Caco-2 (cell line): ENCODE data around the gene FGF14. TPM values are rescaled to one million over a fixed set of nuclear protein-coding genes. Genes with fewer than 3 reads are reported as not detected.

Experiments
- BruUV-seq: library from RNA; stranded (reverse); fragments of 400-500 nt; replicated peaks from 2 replicates; lab custom pipeline; 2021; lab: Mats Ljungman, UMichigan
- CTCF ChIA-PET: fragments of 300-600 bp; sonication (Branson Sonifier 250); formaldehyde crosslinking; loops from one replicate; lab custom pipeline; 2022; ENCODE audit warnings: antibody characterized with exemption; lab: Charles Lee
- POLR2A ChIA-PET: fragments of 300-600 bp; sonication (Branson Sonifier 250); formaldehyde crosslinking; loops from one replicate; lab custom pipeline; 2022; ENCODE audit warnings: antibody characterized with exemption; lab: Charles Lee
- DNase-seq, 2 experiments: peaks; one replicate each; pipeline versions ENCODE4 v3.0.0 to v3.0.0-alpha.2; 2020 to 2022
- H3K27me3 ChIP-seq: replicated peaks from 2 replicates; pipeline ENCODE4 v1.6.0; 2011; ENCODE audit warnings: low read length; ENCODE audit not compliant: control insufficient read depth, insufficient read depth
- H3K36me3 ChIP-seq: 2 replicates; pipeline ENCODE4 v1.5.1; 2011; ENCODE audit warnings: low read length; ENCODE audit not compliant: control insufficient read depth, insufficient read depth
- H3K4me1 ChIP-seq: fragments of 250-450 bp; sonication (Bioruptor Pico); 2 replicates; pipeline ENCODE4 v1.5.1; 2020; ENCODE audit warnings: mild to moderate bottlenecking
- H3K4me3 ChIP-seq: 2 replicates; pipeline ENCODE4 v1.5.1; 2011; ENCODE audit warnings: low read depth, mild to moderate bottlenecking, control low read depth, low read length
- H3K9me3 ChIP-seq: fragments of 250-450 bp; sonication (Bioruptor Pico); 2 replicates; pipeline ENCODE4 v1.5.1; 2020; ENCODE audit warnings: mild to moderate bottlenecking, moderate library complexity
- H3K27ac Mint-ChIP-seq: one replicate; pipeline ENCODE4 v1.8.0; 2022; ENCODE audit warnings: mixed read lengths; ENCODE audit not compliant: unreplicated experiment
- H3K27me3 Mint-ChIP-seq: one replicate; pipeline ENCODE4 v1.8.0; 2022; ENCODE audit warnings: mixed read lengths; ENCODE audit not compliant: insufficient read depth, unreplicated experiment
- H3K36me3 Mint-ChIP-seq: one replicate; pipeline ENCODE4 v1.8.0; 2022; ENCODE audit warnings: mild to moderate bottlenecking, mixed read lengths; ENCODE audit not compliant: insufficient read depth, unreplicated experiment
- H3K4me1 Mint-ChIP-seq: one replicate; pipeline ENCODE4 v1.8.0; 2022; ENCODE audit warnings: low read depth, mixed read lengths; ENCODE audit not compliant: unreplicated experiment
- H3K4me3 Mint-ChIP-seq: one replicate; pipeline ENCODE4 v1.8.0; 2022; ENCODE audit warnings: mild to moderate bottlenecking, moderate library complexity, mixed read lengths; ENCODE audit not compliant: unreplicated experiment
- H3K9me3 Mint-ChIP-seq: one replicate; pipeline ENCODE4 v1.8.0; 2022; ENCODE audit warnings: mixed read lengths; ENCODE audit not compliant: unreplicated experiment
- CTCF ChIP-seq, 2 experiments: fragments of 200-600 bp in 1 of 2; IDR thresholded peaks; 1 replicate in 1 of 2; 2 replicates in 1 of 2; pipeline versions ENCODE4 v1.5.1 to v1.8.0; 2011 to 2022; ENCODE audit warnings: antibody characterized with exemption in 1 of 2, control low read depth in 1 of 2, inconsistent platforms in 1 of 2, low read depth in 1 of 2, low read length in 1 of 2, mild to moderate bottlenecking in 1 of 2, moderate library complexity in 1 of 2; ENCODE audit not compliant: insufficient read depth in 1 of 2, severe bottlenecking in 1 of 2, unreplicated experiment in 1 of 2
- intact Hi-C: fragments of 100-400 bp; cut with micrococcal nuclease; formaldehyde crosslinking; loops from one replicate; pipeline ENCODE4 v1.10.0; 2022; ENCODE audit not compliant: unreplicated experiment
- total RNA-seq: library from RNA; stranded (reverse); gene quantifications from 2 replicates; pipeline ENCODE4 v1.2.3, GENCODE V29; 2022

FGF14 gene
- total RNA-seq, 1 experiment from 2014 or later, result not detected

- no peaks in the 10 kb centered on the region for H3K36me3 ChIP-seq
- H3K36me3 Mint-ChIP-seq, result no peaks in the 10 kb centered on the region
- intact Hi-C loops, result no loop called here
- H3K9me3 ChIP-seq, result no peaks in the 10 kb centered on the region; the same call in 1 of the 2 replicates
- no peak overlapping the region for H3K27ac Mint-ChIP-seq
- no TSS peak for BruUV-seq
- H3K4me1 ChIP-seq, result no peaks in the 10 kb centered on the region
- H3K27me3 ChIP-seq, result no peaks in the 10 kb centered on the region
- H3K4me3 Mint-ChIP-seq, result no peak overlapping the region
- no peak overlapping the region for H3K4me3 ChIP-seq
- TF ChIP-seq CTCF (IDR thresholded peaks at IDR 0.05; ENCODE audit: insufficient read depth in 1 of 2, low read depth in 1 of 2, low read length in 1 of 2, severe bottlenecking in 1 of 2, unreplicated experiment in 1 of 2), result no peak
- H3K9me3 Mint-ChIP-seq, result no peaks in the 10 kb centered on the region
- no peak for DNase-seq
- ChIA-PET POLR2A (no interaction called here), CTCF (no interaction called here)
- peaks cover 4% of the 10 kb centered on the region for H3K27me3 Mint-ChIP-seq
- no peaks in the 10 kb centered on the region for H3K4me1 Mint-ChIP-seq
These were observed 34.0 kb downstream of the FGF14 start for GRCh38 chr13:102367836-102368235.

- Mint-ChIP-seq H3K36me3 (no peaks in the 10 kb centered on the region), H3K27me3 (peaks cover 4% of the 10 kb centered on the region), H3K4me3 (no peak overlapping the region), H3K9me3 (no peaks in the 10 kb centered on the region), H3K4me1 (no peaks in the 10 kb centered on the region), H3K27ac (no peak overlapping the region)
- Histone ChIP-seq H3K4me1 (no peaks in the 10 kb centered on the region), H3K9me3 (no peaks in the 10 kb centered on the region; the same call in 1 of the 2 replicates), H3K4me3 (no peak overlapping the region), H3K36me3 (no peaks in the 10 kb centered on the region), H3K27me3 (no peaks in the 10 kb centered on the region)
- DNase-seq, result no peak
- CTCF ChIA-PET, result no interaction called here
- BruUV-seq, result no TSS peak
- TF ChIP-seq CTCF (IDR thresholded peaks at IDR 0.05; ENCODE audit: insufficient read depth in 1 of 2, low read depth in 1 of 2, low read length in 1 of 2, severe bottlenecking in 1 of 2, unreplicated experiment in 1 of 2), result no peak
- intact Hi-C loops, result no loop called here
- POLR2A ChIA-PET, result no interaction called here
These were observed 40.7 kb downstream of the FGF14 start for GRCh38 chr13:102361113-102361512.

GRCh38 chr13:102359264-102359663 lies 42.6 kb downstream of the FGF14 start:
- intact Hi-C loops, result no loop called here
- H3K27me3 ChIP-seq, result no peaks in the 10 kb centered on the region
- Mint-ChIP-seq H3K4me3 (no peak overlapping the region), H3K4me1 (no peaks in the 10 kb centered on the region), H3K27ac (no peak overlapping the region), H3K27me3 (peaks cover under 1% of the 10 kb centered on the region), H3K36me3 (no peaks in the 10 kb centered on the region), H3K9me3 (no peaks in the 10 kb centered on the region)
- no peaks in the 10 kb centered on the region for H3K36me3 ChIP-seq
- no peak overlapping the region for H3K4me3 ChIP-seq
- no peaks in the 10 kb centered on the region; the same call in 1 of the 2 replicates for H3K4me1 ChIP-seq
- no TSS peak for BruUV-seq
- H3K9me3 ChIP-seq, result no peaks in the 10 kb centered on the region
- POLR2A ChIA-PET, result no interaction called here
- DNase-seq, result no peak
- TF ChIP-seq CTCF (IDR thresholded peaks at IDR 0.05; ENCODE audit: insufficient read depth in 1 of 2, low read depth in 1 of 2, low read length in 1 of 2, severe bottlenecking in 1 of 2, unreplicated experiment in 1 of 2), result no peak
- CTCF ChIA-PET, result no interaction called here
